ENCODE measurements around the gene SFTA2.
"Not testable (repeated sequence)": the region's sequence is repeated elsewhere in the genome, so short reads cannot be mapped to it uniquely, and the experiment has no call there.

SFTA2 gene

GRCh38 chr6:30912746-30913520, 19.0 kb downstream of the SFTA2 start:
- no peak for DNase-seq (ENCODE audit: low read depth in 2 of 2)

GRCh38 chr6:30910473-30910872, 21.5 kb downstream of the SFTA2 start:
- DNase-seq (ENCODE audit: low read depth in 2 of 2), result not testable (repeated sequence)

DNA sequence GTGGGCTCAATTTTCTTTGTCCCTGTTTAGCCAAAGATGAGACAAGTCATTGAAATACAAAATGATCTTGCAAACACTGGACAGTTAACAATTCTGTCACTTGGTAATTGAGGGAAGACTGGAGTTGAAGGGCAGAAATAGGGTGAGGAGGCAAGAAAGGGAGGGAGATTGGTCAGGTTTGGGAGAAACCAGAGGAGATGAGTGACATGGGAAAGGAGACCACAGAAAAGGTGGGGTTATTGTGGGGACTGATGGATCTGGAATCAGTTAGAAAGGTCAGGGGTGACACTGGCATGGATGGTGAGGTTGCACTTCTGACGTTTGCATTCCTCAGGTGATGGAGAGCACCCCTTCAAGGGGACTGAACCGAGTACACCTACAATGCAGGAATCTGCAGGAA, 23.3 kb downstream of the SFTA2 start:
- no peak for DNase-seq (ENCODE audit: low read depth in 2 of 2)

GRCh38 chr6:30907758-30908591, 24.0 kb downstream of the SFTA2 start, which contains the start of gene GTF2H4:
GTF2H4 (plus strand) TSS chr6:30908207.
- peak; percentile 91 to 94 for DNase-seq (ENCODE audit: low read depth in 2 of 2)

DNA sequence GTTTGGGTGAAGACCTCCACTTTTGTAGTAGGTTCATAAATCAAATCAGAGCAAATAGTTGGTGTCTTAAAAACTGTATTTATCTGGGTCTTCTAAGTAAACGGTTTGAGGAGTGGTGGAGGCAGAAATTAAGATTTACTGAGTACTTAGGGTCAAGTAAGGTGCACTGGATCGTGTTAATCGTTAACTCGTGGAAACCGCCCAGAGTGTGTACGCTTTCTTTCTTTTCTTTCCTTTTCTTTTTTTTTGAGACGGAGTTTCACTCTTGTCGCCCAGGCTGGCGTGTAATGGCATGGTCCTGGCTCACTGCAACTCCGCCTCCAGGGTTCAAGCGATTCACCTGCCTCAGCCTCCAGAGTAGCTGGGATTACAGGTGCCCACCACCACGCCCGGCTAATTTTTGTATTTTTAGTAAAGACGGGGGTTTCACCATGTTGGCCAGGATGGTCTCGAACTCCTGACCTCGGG, 24.6 kb downstream of the SFTA2 start:
- DNase-seq (ENCODE audit: low read depth in 2 of 2), result not testable (repeated sequence)

DNA sequence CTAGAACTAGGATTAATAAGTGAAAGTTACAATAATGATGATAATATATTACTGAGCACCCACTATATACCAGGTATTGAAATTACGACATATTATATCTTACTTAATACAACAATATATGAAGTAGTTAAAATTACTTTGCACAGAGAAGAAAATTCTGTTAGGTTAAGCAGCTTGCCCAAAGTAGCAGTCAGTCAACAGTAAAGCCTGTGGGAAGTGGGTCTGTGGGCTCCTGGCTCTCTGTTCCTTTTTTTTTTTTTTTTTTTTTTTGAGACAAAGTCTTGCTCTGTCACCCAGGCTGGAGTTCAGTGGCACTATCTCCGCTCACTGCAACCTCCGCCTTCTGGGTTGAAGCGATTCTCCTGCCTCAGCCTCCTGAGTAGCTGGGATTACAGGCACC, 28.7 kb downstream of the SFTA2 start:
- DNase-seq (ENCODE audit: low read depth in 2 of 2), result no peak

DNA sequence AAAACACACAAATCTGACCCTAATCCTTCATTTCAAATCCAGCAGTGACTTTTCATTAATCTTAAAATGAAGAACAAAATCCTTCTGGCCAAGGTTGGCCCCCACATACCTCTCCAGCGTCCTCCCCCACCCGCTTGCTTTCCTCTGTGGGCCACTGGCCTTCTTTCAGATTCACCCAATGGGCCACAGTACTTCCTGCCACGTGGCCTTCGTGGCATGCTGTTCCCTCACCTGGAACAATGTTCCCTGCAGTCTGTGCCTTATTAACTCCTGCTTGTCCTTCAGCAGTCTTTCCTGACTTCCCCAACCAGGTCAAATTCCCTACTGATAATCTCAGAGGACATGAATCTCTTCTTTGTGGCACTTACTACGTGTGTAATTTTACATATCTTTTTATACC, 29.3 kb downstream of the SFTA2 start:
- DNase-seq (ENCODE audit: low read depth in 2 of 2), result no peak

DNA sequence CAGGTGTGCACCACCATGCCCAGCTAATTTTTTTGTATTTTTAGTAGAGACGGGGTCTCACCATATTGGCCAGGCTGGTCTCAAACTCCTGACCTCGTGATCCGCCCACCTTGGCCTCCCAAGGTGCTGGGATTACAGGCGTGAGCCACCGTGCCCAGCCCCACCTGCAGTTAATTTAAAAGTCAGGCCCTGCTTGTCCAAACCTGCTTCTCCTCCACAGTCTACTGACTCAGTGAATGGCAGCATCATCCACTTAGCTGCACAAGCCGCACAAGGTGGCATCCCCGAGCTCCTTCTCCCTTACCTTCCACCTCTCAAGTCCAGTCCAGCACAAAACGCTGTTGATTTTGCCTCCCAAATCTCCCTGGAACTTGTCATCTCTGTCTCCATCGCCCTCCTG, 29.8 kb downstream of the SFTA2 start:
- DNase-seq (ENCODE audit: low read depth in 2 of 2), result not testable (repeated sequence)

- DNase-seq (ENCODE audit: low read depth in 2 of 2), result no peak
These were observed 30.5 kb downstream of the SFTA2 start for GRCh38 chr6:30901436-30901835.

DNA sequence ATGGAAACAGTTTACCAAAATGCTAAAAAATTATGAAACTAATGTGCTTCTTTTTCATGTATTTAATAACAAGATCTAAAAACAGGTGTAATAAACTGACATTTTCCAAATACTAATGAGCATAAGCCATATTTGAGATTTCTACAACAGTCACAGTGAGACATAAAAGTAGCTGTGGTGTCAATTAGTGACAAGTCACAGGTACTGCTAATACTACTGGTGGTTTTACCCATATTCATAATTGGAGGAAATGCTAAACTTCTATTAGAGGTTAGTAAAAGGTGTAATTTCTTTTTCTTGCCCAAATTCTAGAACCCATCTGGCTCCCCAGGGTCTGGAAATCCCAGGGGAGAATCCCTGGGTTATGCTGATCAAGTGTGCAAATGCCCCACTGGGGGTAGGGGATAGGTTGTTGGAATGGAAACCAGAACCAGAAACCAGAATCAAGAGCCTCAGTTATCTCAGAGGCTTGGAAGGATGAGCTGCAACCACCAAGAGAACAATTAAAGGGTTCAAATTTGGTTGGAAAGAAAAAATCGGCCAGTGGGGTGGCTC, 31.0 kb downstream of the SFTA2 start:
- DNase-seq (ENCODE audit: low read depth in 2 of 2), result no peak

- no peak for DNase-seq (ENCODE audit: low read depth in 2 of 2)
These were observed 33.1 kb downstream of the SFTA2 start for GRCh38 chr6:30898750-30899360.

GRCh38 chr6:30897882-30898281, 34.1 kb downstream of the SFTA2 start:
- no peak for DNase-seq (ENCODE audit: low read depth in 2 of 2)

DNA sequence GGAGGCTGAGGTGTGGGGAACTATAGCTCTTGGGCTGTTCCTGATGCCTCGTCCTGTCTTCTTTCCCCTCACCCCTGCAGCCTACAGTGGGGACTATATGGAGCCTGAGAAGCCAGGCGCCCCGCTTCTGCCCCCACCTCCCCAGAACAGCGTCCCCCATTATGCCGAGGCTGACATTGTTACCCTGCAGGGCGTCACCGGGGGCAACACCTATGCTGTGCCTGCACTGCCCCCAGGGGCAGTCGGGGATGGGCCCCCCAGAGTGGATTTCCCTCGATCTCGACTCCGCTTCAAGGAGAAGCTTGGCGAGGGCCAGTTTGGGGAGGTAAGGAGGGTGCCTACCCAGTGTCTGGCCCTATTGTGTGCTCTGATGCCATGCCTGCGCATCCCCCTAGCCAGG, 35.4 kb downstream of the SFTA2 start:
- no peak for DNase-seq (ENCODE audit: low read depth in 2 of 2)

DNA sequence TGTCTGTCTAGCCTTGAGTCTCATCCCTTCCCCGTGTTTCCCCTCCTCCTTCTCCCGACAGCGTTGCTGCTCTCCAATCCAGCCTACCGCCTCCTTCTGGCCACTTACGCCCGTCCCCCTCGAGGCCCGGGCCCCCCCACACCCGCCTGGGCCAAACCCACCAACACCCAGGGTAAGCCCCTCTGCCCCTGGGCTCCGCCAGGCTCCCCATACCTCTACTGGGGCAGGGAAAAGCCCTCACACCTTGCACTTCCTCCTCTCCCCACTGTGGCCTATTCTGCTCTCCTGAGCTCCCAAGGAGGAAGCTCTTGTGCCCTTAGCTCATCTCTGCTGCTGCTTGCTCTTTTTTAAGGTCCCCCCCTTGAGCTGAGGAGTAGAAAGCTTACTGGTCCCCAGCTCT, 36.6 kb downstream of the SFTA2 start:
- no peak for DNase-seq (ENCODE audit: low read depth in 2 of 2)

DNA sequence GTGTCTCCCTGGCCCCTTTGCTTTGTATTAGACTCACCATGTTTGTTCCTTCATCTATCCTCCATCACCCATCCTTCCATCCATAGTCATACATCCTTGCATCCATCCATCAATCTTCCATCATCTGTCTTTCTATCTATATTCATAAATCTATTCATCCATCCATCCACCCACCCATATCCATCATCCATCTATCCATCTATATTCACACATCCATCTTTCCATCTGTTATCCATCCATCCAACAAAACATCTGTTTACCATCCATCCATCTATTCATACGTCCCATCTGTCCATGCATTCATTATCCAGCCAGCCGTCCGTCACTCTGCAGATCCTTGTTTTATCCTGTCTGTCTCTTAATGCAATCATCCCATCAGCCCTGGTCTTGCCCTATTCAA, 37.0 kb downstream of the SFTA2 start:
- DNase-seq (ENCODE audit: low read depth in 2 of 2), result no peak

- no peak for DNase-seq (ENCODE audit: low read depth in 2 of 2)
These were observed 37.6 kb downstream of the SFTA2 start for GRCh38 chr6:30894381-30894780.

DNA sequence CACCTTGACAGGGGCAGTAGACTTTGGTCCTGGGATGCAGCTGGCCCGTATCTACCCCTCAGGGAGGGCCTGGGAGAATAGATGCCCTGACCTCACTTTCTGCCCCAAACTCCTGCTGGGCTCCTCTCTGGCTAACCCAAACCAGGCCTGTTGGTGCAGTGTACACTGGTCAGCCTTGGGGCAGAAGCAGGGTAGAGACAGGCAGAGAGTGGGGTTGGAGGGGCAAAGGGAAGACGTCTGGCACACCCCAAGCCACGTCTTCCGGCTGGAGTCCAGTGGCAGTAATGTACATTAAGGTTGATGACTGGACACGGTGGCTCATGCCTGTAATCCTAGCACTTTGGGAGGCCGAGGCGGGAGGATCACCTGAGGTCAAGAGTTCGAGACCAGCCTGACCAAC, 38.3 kb downstream of the SFTA2 start:
- DNase-seq (ENCODE audit: low read depth in 2 of 2), result no peak

GRCh38 chr6:30893001-30893591, 38.9 kb downstream of the SFTA2 start:
- DNase-seq (ENCODE audit: low read depth in 2 of 2), result no peak

- DNase-seq (ENCODE audit: low read depth in 2 of 2), result no peak
These were observed 40.0 kb downstream of the SFTA2 start for GRCh38 chr6:30891816-30892538.

DNA sequence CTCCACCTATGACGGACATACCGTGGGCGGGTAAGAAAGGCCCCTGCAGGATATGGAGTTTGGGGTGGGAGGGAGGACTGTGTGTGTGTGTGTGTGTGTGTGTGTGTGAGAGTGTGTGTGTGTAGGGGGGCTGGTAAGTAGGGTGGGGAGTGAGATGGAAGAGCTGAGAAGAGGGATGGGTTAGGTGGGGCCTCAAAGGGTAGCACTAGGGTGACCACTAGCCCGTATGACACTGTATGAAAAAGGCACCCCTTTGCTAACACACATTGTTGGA, 40.6 kb downstream of the SFTA2 start:
- no peak for DNase-seq (ENCODE audit: low read depth in 2 of 2)
